ENCODE data around the gene LILRB3.
"Not testable (repeated sequence)": the region's sequence is repeated elsewhere in the genome, so short reads cannot be mapped to it uniquely, and the experiment has no call there.

LILRB3 gene

GRCh38 chr19:54209811-54210494, 12.9 kb downstream of the LILRB3 start:
- DNase-seq (ENCODE audit: low spot score): no peak

- no peak for DNase-seq (ENCODE audit: low spot score)
These were observed 13.6 kb downstream of the LILRB3 start for GRCh38 chr19:54209058-54209810.

GRCh38 chr19:54208784-54209057, 14.1 kb downstream of the LILRB3 start:
- DNase-seq (ENCODE audit: low spot score): no peak

GRCh38 chr19:54207983-54208783, 14.6 kb downstream of the LILRB3 start:
- no peak for DNase-seq (ENCODE audit: low spot score)

DNA sequence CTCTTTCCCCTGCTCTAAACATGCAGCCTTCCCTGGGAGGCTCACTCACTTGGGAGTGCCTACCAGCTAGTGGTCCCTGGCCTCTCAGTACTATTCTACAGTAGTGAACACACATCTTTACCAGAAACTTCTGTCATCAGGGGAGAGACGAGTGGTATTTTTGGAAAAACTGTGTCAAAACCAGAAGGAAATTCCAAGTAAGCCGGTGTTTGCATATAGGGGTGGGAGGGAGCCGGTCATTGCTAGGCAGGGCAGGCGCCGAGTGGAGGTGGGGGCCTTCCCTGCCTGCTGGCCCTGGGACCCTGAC, 15.2 kb downstream of the LILRB3 start:
- DNase-seq (ENCODE audit: low spot score): no peak

DNA sequence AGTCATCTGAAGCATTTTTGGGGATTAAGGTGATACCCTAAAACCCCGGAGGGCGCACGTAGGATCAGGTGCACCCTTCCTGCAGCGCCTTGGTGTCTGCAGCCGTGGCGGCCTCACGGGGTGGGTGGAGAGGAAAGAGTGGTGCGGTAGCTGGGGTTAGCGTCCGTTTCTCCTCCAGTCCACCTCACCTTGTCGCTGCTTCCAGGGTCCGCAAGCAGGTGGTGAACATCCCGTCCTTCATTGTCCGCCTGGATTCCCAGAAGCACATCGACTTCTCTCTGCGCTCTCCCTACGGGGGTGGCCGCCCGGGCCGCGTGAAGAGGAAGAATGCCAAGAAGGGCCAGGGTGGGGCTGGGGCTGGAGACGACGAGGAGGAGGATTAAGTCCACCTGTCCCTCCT, 15.6 kb downstream of the LILRB3 start:
- DNase-seq (ENCODE audit: low spot score): not testable (repeated sequence)

GRCh38 chr19:54206831-54207177, 16.0 kb downstream of the LILRB3 start:
- no peak for DNase-seq (ENCODE audit: low spot score)

DNA sequence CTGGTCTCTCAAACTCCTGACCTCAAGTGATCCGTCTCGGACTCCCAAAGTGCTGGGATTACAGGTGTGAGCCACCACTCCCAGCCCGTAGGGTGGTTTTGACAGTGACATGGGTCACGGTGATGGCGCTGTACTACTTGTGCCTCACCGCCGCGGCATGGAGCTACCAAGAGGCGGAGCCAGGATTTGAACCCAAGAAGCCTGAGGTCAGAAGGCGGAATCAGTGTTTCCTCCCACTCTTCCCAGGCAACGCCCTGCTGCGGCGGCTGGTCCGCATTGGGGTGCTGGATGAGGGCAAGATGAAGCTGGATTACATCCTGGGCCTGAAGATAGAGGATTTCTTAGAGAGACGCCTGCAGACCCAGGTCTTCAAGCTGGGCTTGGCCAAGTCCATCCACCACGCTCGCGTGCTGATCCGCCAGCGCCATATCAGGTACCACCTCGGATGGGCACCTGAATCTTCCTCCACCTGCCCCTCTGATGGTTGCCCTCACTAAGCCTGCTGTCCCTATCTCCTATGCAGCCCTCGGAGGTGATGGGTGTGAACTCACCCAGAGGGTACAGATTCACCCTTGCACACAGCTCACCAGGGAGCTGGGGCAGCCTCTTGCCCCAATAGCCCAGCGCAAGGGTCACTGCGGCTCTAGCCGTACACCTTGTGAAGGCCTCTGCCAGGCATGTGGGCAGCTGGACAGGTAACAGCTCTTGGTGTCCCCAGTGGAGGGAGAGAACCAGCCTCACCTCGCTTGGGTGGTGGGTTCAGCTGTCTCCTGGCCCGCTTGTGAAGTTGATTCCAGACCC, 16.6 kb downstream of the LILRB3 start:
- DNase-seq (ENCODE audit: low spot score): no peak

DNA sequence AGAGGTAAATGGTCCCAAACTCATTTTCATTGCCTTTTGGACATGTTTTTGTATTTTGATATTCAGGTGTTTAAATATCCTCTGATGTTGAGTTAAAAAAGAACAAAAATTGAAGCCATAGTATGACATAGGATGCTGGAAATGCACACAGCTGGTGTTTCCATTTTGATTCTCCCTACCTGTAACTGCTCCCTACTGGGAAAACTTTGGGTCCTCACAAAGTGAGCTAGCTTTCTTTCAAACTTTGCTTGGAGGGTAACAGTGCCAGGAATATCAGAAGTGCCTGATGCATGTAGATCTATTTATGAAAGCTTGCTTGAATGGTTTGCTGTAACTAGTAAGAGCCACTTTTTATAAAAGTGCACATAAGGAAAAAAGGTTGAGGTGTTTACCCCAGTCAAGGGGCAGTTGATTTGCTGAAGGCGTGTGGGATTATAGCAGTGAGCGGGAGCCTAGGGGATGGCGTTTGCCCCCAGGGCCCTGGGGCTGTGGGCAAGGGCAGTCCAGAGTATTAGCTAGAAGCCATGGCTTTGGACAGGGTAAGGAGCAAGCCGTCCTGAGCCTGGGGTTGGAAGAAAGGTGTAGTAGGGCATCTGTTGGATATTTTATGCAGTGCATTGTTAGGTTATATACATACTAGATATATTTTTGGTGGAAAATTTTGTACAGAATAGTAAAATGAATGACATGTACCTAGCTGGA, 17.9 kb downstream of the LILRB3 start:
- no peak for DNase-seq (ENCODE audit: low spot score)

- no peak for DNase-seq (ENCODE audit: low spot score)
These were observed 19.6 kb downstream of the LILRB3 start for GRCh38 chr19:54203151-54203611.

- no peak for DNase-seq (ENCODE audit: low spot score)
These were observed 20.8 kb downstream of the LILRB3 start for GRCh38 chr19:54201980-54202379.

DNA sequence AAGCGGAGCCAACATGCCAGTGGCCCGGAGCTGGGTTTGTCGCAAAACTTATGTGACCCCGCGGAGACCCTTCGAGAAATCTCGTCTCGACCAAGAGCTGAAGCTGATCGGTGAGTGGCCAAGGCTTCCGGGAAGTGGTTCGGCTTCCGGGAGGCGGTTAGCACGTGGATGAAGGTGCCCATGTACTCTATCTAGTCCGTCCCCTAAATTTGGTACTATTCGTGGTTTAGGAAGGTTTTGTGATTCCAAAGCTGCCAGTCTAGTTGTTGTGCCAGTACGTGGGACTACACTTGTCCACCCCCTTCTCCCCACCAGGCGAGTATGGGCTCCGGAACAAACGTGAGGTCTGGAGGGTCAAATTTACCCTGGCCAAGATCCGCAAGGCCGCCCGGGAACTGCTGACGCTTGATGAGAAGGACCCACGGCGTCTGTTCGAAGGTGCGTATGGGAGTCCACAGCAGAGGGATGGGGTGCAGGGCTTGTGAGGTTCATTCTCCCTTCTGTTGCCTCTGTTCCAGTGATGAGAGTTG, 21.6 kb downstream of the LILRB3 start:
- DNase-seq (ENCODE audit: low spot score): no peak

GRCh38 chr19:54199401-54199800, 23.4 kb downstream of the LILRB3 start:
- no peak for DNase-seq (ENCODE audit: low spot score)

DNA sequence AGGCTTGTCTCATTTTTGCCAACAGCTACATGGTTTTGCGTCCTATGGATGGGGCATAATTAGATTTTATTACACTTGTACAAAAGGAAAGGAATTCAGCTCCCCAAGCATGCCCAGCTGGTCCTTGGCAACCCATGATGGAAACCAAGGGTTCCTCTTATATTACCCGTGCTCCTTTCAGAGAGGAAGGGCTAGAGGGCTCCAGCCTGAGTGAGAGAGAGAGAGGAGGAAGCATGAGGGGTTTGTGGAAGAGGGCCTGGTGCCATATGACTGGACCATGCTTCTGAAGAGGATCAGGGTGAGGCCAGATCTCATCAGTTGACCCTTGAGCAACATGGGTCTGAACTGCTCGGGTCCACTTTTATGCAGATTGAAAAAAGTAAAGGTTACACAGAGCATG, 25.7 kb downstream of the LILRB3 start:
- no peak for DNase-seq (ENCODE audit: low spot score)

- DNase-seq (ENCODE audit: low spot score): no peak
These were observed 26.3 kb downstream of the LILRB3 start for GRCh38 chr19:54196536-54196935.

DNA sequence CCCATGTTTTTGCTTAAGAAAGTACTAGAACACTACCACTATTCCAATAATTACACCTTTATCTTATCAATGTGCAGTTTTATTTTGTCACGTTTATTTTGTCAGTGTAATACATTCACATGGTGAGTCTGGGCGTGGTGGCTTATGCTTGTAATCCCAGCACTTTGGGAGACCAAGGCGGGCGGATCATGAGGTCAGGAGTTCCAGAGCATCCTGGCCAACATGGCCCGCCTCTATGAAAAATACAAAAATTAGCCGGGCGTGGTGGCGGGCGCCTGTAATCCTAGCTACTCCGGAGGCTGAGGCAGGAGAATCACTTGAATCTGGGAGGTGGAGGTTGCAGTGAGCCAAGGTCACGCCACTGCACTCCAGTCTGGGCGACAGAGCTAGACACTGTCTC, 28.3 kb downstream of the LILRB3 start:
- not testable (repeated sequence) for DNase-seq (ENCODE audit: low spot score)

DNA sequence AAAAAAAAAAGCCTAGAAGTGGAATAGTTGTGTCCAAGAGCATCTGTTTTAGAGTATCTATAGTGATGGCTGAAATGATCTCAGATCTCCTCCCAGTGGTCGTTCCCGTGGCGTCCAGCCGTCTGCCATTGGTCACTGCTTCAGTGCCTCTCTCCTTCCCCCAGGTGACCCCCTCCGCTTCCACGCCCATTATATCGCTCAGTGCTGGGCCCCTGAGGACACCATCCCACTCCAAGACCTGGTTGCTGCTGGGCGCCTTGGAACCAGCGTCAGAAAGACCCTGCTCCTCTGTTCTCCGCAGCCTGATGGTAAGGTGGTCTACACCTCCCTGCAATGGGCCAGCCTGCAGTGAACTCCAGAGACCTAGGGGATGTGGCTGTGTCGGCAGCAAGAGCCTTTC, 29.8 kb downstream of the LILRB3 start:
- no peak for DNase-seq (ENCODE audit: low spot score)

GRCh38 chr19:54191811-54192453, 30.9 kb downstream of the LILRB3 start:
- DNase-seq (ENCODE audit: low spot score): no peak

- DNase-seq (ENCODE audit: low spot score): peak; percentile 83
These were observed 31.6 kb downstream of the LILRB3 start, which contains the start of gene TSEN34 for GRCh38 chr19:54191011-54191810. Gene TSEN34 (plus strand): TSS chr19:54191308. CDS start chr19:54191365, 57 bp downstream.

DNA sequence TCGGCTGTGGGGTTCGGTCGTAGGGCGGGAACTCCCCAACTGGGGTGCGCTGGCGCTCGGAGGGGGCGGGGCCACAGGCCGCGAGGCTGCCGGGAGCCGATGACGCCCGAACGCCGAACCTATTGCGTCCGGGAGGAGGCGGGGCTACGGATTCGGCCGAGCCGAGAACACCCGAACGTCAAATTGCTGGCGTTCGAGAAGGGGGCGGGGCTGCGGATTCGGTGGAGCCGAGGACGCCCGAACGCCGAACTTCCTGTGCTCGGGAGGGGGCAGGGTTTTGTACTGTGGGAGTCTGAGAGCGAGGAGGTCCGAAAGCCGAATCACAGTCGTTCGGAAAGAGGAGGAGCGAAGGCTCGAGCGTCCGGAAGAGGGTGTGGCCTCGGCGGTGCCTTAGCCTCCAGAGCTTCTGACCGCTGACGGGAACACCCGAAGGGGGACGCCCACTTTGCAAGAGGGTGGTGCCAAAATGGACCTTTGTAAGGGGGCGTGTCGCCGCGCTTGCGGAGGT, 32.2 kb downstream of the LILRB3 start:
- DNase-seq (ENCODE audit: low spot score): peak; percentile 88

All from germinal center (tissue), 1 donor.